H1 (cell line): ENCODE results near the gene PRDM2. TPM values are rescaled to one million over a fixed set of nuclear protein-coding genes. Genes with fewer than 3 reads are reported as not detected.

ENCODE experiments used
- CTCF ChIA-PET: fragments of 300-600 bp; sonication (Branson Sonifier 250); formaldehyde crosslinking; loops from one replicate; lab custom pipeline; 2021; ENCODE audit not compliant: partially characterized antibody; lab: Charles Lee
- POLR2A ChIA-PET: fragments of 300-600 bp; sonication (Branson Sonifier 250); formaldehyde crosslinking; loops from one replicate; lab custom pipeline; 2021; ENCODE audit warnings: inconsistent platforms; ENCODE audit not compliant: partially characterized antibody; lab: Charles Lee
- DNase-seq, 2 experiments: peaks; one replicate each; pipeline versions ENCODE4 v3.0.0 to v3.0.0-alpha.2; 2010 to 2022; ENCODE audit warnings: low spot score in 2 of 2, low read depth in 1 of 2, mixed read lengths in 1 of 2
- FAIRE-seq: peaks from 2 replicates; lab custom pipeline; 2011; peaks lifted over from hg19 to GRCh38; lab: Jason Lieb, UNC
- H2AFZ ChIP-seq: 2 replicates; pipeline ENCODE4 v1.8.1; 2012; ENCODE audit warnings: low read length, inconsistent platforms
- H2AK5ac ChIP-seq: 2 replicates; pipeline ENCODE4 v1.6.1; 2013; ENCODE audit warnings: low read depth, low read length
- H2BK120ac ChIP-seq: replicated peaks from 2 replicates; pipeline ENCODE3; 2013; ENCODE audit warnings: low read depth, low read length, inconsistent platforms
- H2BK12ac ChIP-seq: 2 replicates; pipeline ENCODE4 v1.6.1; 2013; ENCODE audit warnings: low read depth, low read length
- H2BK15ac ChIP-seq: 2 replicates; pipeline ENCODE4 v1.6.1; 2013; ENCODE audit warnings: low read length
- H2BK20ac ChIP-seq: 2 replicates; pipeline ENCODE4 v1.6.1; 2013; ENCODE audit warnings: low read length
- H2BK5ac ChIP-seq: 2 replicates; pipeline ENCODE4 v1.6.1; 2013; ENCODE audit warnings: low read depth, low read length
- H3K14ac ChIP-seq: 2 replicates; pipeline ENCODE4 v1.6.1; 2013; ENCODE audit warnings: inconsistent platforms; ENCODE audit not compliant: insufficient read length
- H3K18ac ChIP-seq: 2 replicates; pipeline ENCODE4 v1.6.1; 2013; ENCODE audit warnings: low read length; ENCODE audit errors: extremely low read depth
- H3K23ac ChIP-seq: 2 replicates; pipeline ENCODE4 v1.6.1; 2013; ENCODE audit warnings: inconsistent platforms; ENCODE audit not compliant: insufficient read length
- H3K23me2 ChIP-seq: 2 replicates; pipeline ENCODE4 v1.6.1; 2013; ENCODE audit warnings: low read depth, low read length
- H3K27ac ChIP-seq: 2 replicates; pipeline ENCODE4 v1.6.1; 2011; ENCODE audit warnings: low read depth, low read length, inconsistent platforms
- H3K27me3 ChIP-seq, 4 experiments: replicated peaks in 1 of 4; 1 replicate in 1 of 4; 2 replicates in 3 of 4; pipeline versions ENCODE4 v1.6.1 to v1.8.1; 2011 to 2013; ENCODE audit warnings: low read length in 3 of 4, mild to moderate bottlenecking in 3 of 4, inconsistent platforms in 2 of 4, mixed read lengths in 2 of 4, moderate library complexity in 1 of 4; ENCODE audit not compliant: control insufficient read depth in 3 of 4, insufficient read depth in 3 of 4; ENCODE audit errors: extremely low read depth in 1 of 4
- H3K36me3 ChIP-seq, 4 experiments: 2 replicates each; pipeline versions ENCODE4 v1.6.1 to v1.8.1; 2011 to 2013; ENCODE audit warnings: mild to moderate bottlenecking in 4 of 4, low read length in 3 of 4, moderate library complexity in 2 of 4, control low read depth in 1 of 4, inconsistent platforms in 1 of 4; ENCODE audit not compliant: insufficient read depth in 4 of 4, control insufficient read depth in 2 of 4
- H3K4ac ChIP-seq: replicated peaks from 2 replicates; pipeline ENCODE3; 2013; ENCODE audit warnings: low read length, low read depth, mixed read lengths, inconsistent platforms; ENCODE audit not compliant: insufficient read length
- H3K4me1 ChIP-seq, 4 experiments: replicated peaks in 1 of 4; 1 replicate in 1 of 4; 2 replicates in 3 of 4; pipeline versions ENCODE4 v1.6.1 to v1.8.1; 2011 to 2013; ENCODE audit warnings: low read length in 3 of 4, inconsistent platforms in 2 of 4, mixed read lengths in 1 of 4; ENCODE audit not compliant: insufficient read depth in 4 of 4, control insufficient read depth in 3 of 4
- H3K4me2 ChIP-seq, 2 experiments: 2 replicates each; pipeline versions ENCODE4 v1.6.1 to v1.8.1; 2011 to 2013; ENCODE audit warnings: low read depth in 2 of 2, low read length in 2 of 2, control low read depth in 1 of 2, inconsistent platforms in 1 of 2, mild to moderate bottlenecking in 1 of 2; ENCODE audit not compliant: insufficient read depth in 1 of 2
- H3K4me3 ChIP-seq, 4 experiments: fragments of 200-600, 300-600 bp in 1 of 4; sonication (generic), shearing (Covaris generic), sonication (Bioruptor Twin) in 1 of 4; 2 replicates each; pipeline versions ENCODE4 v1.5.1 to v1.8.1; 2011 to 2016; ENCODE audit warnings: low read length in 4 of 4, low read depth in 3 of 4, control low read depth in 2 of 4, inconsistent platforms in 2 of 4, mild to moderate bottlenecking in 2 of 4, mixed read lengths in 1 of 4, moderate library complexity in 1 of 4; ENCODE audit not compliant: insufficient read depth in 2 of 4; ENCODE audit errors: extremely low read depth in 1 of 4
- H3K56ac ChIP-seq: replicated peaks from 2 replicates; pipeline ENCODE3; 2013; ENCODE audit warnings: low read depth, mild to moderate bottlenecking, mixed read lengths, low read length, inconsistent platforms; ENCODE audit not compliant: insufficient read length
- H3K79me1 ChIP-seq: 2 replicates; pipeline ENCODE4 v1.6.1; 2013; ENCODE audit warnings: low read depth, low read length, control low read depth
- H3K79me2 ChIP-seq, 2 experiments: 2 replicates each; pipeline versions ENCODE4 v1.6.1 to v1.8.1; 2012 to 2013; ENCODE audit warnings: low read length in 2 of 2, mild to moderate bottlenecking in 2 of 2, inconsistent platforms in 1 of 2; ENCODE audit not compliant: insufficient read depth in 2 of 2, control insufficient read depth in 1 of 2
- H3K9ac ChIP-seq, 4 experiments: replicated peaks in 1 of 4; 1 replicate in 1 of 4; 2 replicates in 3 of 4; pipeline versions ENCODE4 v1.6.1 to v1.8.1; 2011 to 2013; ENCODE audit warnings: low read depth in 3 of 4, low read length in 3 of 4, control low read depth in 2 of 4, mild to moderate bottlenecking in 2 of 4, moderate library complexity in 2 of 4, inconsistent platforms in 1 of 4; ENCODE audit errors: extremely low read depth in 1 of 4
- H3K9me3 ChIP-seq, 2 experiments: 2 replicates each; pipeline versions ENCODE4 v1.6.1 to v1.8.1; 2012 to 2013; ENCODE audit warnings: mild to moderate bottlenecking in 2 of 2, moderate library complexity in 2 of 2, control low read depth in 1 of 2, inconsistent platforms in 1 of 2, low read depth in 1 of 2, low read length in 1 of 2, mixed read lengths in 1 of 2; ENCODE audit not compliant: insufficient read depth in 2 of 2
- H4K20me1 ChIP-seq, 2 experiments: replicated peaks in 1 of 2; 2 replicates each; pipeline versions ENCODE3 to v1.8.1; 2011 to 2013; ENCODE audit warnings: inconsistent platforms in 2 of 2, low read length in 2 of 2, mild to moderate bottlenecking in 1 of 2; ENCODE audit not compliant: insufficient read depth in 2 of 2, control insufficient read depth in 1 of 2
- H4K5ac ChIP-seq: 2 replicates; pipeline ENCODE4 v1.6.1; 2013; ENCODE audit warnings: low read length, low read depth, mixed read lengths, inconsistent platforms; ENCODE audit not compliant: insufficient read length
- H4K8ac ChIP-seq: 2 replicates; pipeline ENCODE4 v1.8.0; 2013; ENCODE audit warnings: mild to moderate bottlenecking, moderate library complexity, low read length, inconsistent platforms; ENCODE audit not compliant: insufficient read depth; ENCODE audit errors: extremely low read depth
- H4K91ac ChIP-seq: replicated peaks from 2 replicates; pipeline ENCODE3; 2013; ENCODE audit warnings: low read length, mixed read lengths, inconsistent platforms; ENCODE audit not compliant: insufficient read length
- BCL11A ChIP-seq, 2 experiments: IDR thresholded peaks; one replicate each; pipeline ENCODE4 v1.6.1; 2011; ENCODE audit warnings: low read depth in 2 of 2, low read length in 2 of 2, mild to moderate bottlenecking in 2 of 2
- CREB1 ChIP-seq: IDR thresholded peaks from 2 replicates; pipeline ENCODE4 v1.6.1; 2012; ENCODE audit warnings: inconsistent platforms
- CTCF ChIP-seq, 3 experiments: IDR thresholded peaks; 1 replicate in 2 of 3; 2 replicates in 1 of 3; pipeline versions ENCODE4 v1.5.1 to v1.6.1; 2011; ENCODE audit warnings: low read length in 3 of 3, mild to moderate bottlenecking in 3 of 3, inconsistent platforms in 2 of 3, low read depth in 1 of 3, moderate library complexity in 1 of 3; ENCODE audit not compliant: insufficient read depth in 1 of 3; ENCODE audit errors: control extremely low read depth in 1 of 3
- RAD21 ChIP-seq, 2 experiments: IDR thresholded peaks in 1 of 2; conservative IDR thresholded peaks in 1 of 2; 2 replicates each; pipeline ENCODE4 v1.6.1; 2011; ENCODE audit warnings: low read depth in 2 of 2, low read length in 2 of 2, improper control_type of control experiment in 1 of 2, inconsistent platforms in 1 of 2, mild to moderate bottlenecking in 1 of 2, moderate library complexity in 1 of 2
- SP4 ChIP-seq: IDR thresholded peaks from 2 replicates; pipeline ENCODE4 v1.6.1; 2012; ENCODE audit warnings: low read length, inconsistent platforms
- TBP ChIP-seq: IDR thresholded peaks from 2 replicates; pipeline ENCODE4 v1.6.1; 2011; ENCODE audit warnings: low read depth, low read length, improper control_type of control experiment
- WGBS, 2 experiments: shearing (Covaris generic) in 1 of 2; methylation state at CpG; one replicate each; pipeline versions ENCODE4 v1.1.6 to v1.1.7; 2013 to 2015; ENCODE audit warnings: low lambda C conversion rate in 2 of 2, mixed read lengths in 2 of 2, inconsistent platforms in 1 of 2, low coverage in 1 of 2, missing lambda C conversion rate in 1 of 2; ENCODE audit not compliant: insufficient replicate concordance in 2 of 2, insufficient coverage in 1 of 2, insufficient read length in 1 of 2; ENCODE audit errors: extremely low coverage in 1 of 2, missing lambda C conversion rate in 1 of 2; 5-methylcytosine and 5-hydroxymethylcytosine counted together
- polyA plus RNA-seq, 7 experiments: library from polyadenylated mRNA; depleted of rRNA in 3 of 7; stranded (reverse) in 5 of 7; unstranded in 2 of 7; fragments of >200 nt in 5 of 7; fragments of 200-250 nt in 2 of 7; gene quantifications; 1 replicate in 5 of 7; 2 replicates in 1 of 7; 4 replicates in 1 of 7; pipeline versions ENCODE4 v1.2.1 to v1.2.3, GENCODE V29; 2011 to 2013; ENCODE audit warnings: missing spikeins in 2 of 7, mixed read lengths in 2 of 7
- total RNA-seq: library from RNA; stranded (reverse); fragmentation: NEBNext Ultra II Directional; extraction: Animal tissue kit (Norgen Biotek cat#: 25700); gene quantifications from 2 replicates; pipeline ENCODE4 v1.2.1, GENCODE V29; 2021

The PRDM2 gene
- total and polyA plus RNA-seq, 2 of the 8 experiments (the other 6 are each of a cell fraction or from before 2014, with no cell fraction given), result 5.8 to 21.2 TPM

- FAIRE-seq, result no peak
Observed at GRCh38 chr1:13809461-13810159, 109.6 kb downstream of the PRDM2 start.

More at GRCh38 chr1:13809461-13810159, 109.6 kb downstream of the PRDM2 start:
- H3K4me1 ChIP-seq, result no peaks in the 10 kb centered on the region
- H3K27ac ChIP-seq, result no peak overlapping the region
- 92% methylated on average over 15 of the region's 15 CpGs; no CpG with 5 or more reads in 1 of the 2 experiments for WGBS, 2 experiments
- H4K91ac ChIP-seq, result no peak overlapping the region
- no peak overlapping the region for H3K56ac ChIP-seq
- no peaks in the 10 kb centered on the region for H3K9me3 ChIP-seq
- no peak overlapping the region for H2AFZ ChIP-seq
- no peak overlapping the region for H3K4me3 ChIP-seq
- H3K27me3 ChIP-seq, result no peaks in the 10 kb centered on the region; a peak in 1 of 7 replicates
- H3K14ac ChIP-seq, result no peak overlapping the region
- no peak overlapping the region for H2BK12ac ChIP-seq
- no peak overlapping the region for H2BK15ac ChIP-seq
- no peak overlapping the region for H2AK5ac ChIP-seq
- H3K36me3 ChIP-seq, result no peaks in the 10 kb centered on the region
- no peak overlapping the region for H4K5ac ChIP-seq
- no peaks in the 10 kb centered on the region for H3K79me1 ChIP-seq
- peaks cover 0 to 2% of the 10 kb centered on the region in 2 experiments for H4K20me1 ChIP-seq
- DNase-seq, result no peak
- no peak overlapping the region for H3K4ac ChIP-seq
- H2BK20ac ChIP-seq, result no peak overlapping the region
- POLR2A ChIA-PET, result no interaction called here
- TF ChIP-seq CREB1 (no peak), TBP (no peak), CTCF (IDR thresholded peaks at IDR 0.05; ENCODE audit: control extremely low read depth in 1 of 3, insufficient read depth in 1 of 3, low read depth in 1 of 3, low read length in 3 of 3) (peak in 2 of 3 experiments; percentile 14 to 19; a peak in 2 of 4 replicates), RAD21 (IDR thresholded peaks at IDR 0.05 in 1 of 2, conservative IDR thresholded peaks at IDR 0.05 in 1 of 2; ENCODE audit: low read depth in 2 of 2, low read length in 2 of 2) (peak; percentile 30 to 40), BCL11A (IDR thresholded peaks at IDR 0.05; ENCODE audit: low read depth in 2 of 2, low read length in 2 of 2) (no peak), SP4 (no peak)
- H4K8ac ChIP-seq, result no peak overlapping the region
- no peak overlapping the region for H2BK120ac ChIP-seq
- H3K23me2 ChIP-seq, result no peaks in the 10 kb centered on the region; the same call in 1 of the 2 replicates
- no peak overlapping the region for H3K18ac ChIP-seq
- no peak overlapping the region for H3K4me2 ChIP-seq
- no peaks in the 10 kb centered on the region for H3K79me2 ChIP-seq
- H2BK5ac ChIP-seq, result no peak overlapping the region
- H3K9ac ChIP-seq, result no peak overlapping the region
- CTCF ChIA-PET, result interaction anchor here (1.1 to 1.3 kb wide), 4 partner anchors 17 to 147 kb away, joined by 3 to 5 read pairs (median 4); no protein-coding TSS in a partner anchor
- no peak overlapping the region for H3K23ac ChIP-seq
